HEK293 (cell line): ENCODE results near the gene CDH2.
A peak's percentile ranks its signal among the peaks of the same experiment; 100 is the strongest.

Source experiments
- ELK4 ChIP-seq: IDR thresholded peaks from 2 replicates; pipeline ENCODE4 v1.6.1; 2011; ENCODE audit warnings: mild to moderate bottlenecking, low read depth, low read length, borderline replicate concordance
- GLI4 ChIP-seq: fragments of 450-650 bp; formaldehyde crosslinking; IDR thresholded peaks from 2 replicates; pipeline ENCODE4 v1.5.1; 2016; ENCODE audit warnings: missing biosample characterization, missing genetic modification characterization
- KLF10 ChIP-seq: fragments of 450-650 bp; IDR thresholded peaks from 2 replicates; pipeline ENCODE4 v1.5.1; 2018; ENCODE audit warnings: missing biosample characterization, mild to moderate bottlenecking, missing genetic modification characterization
- PRDM6 ChIP-seq: fragments of 450-650 bp; formaldehyde crosslinking; IDR thresholded peaks from 2 replicates; pipeline ENCODE4 v1.5.1; 2017; ENCODE audit warnings: missing biosample characterization, missing genetic modification characterization
- REPIN1 ChIP-seq: fragments of 450-650 bp; formaldehyde crosslinking; IDR thresholded peaks from 2 replicates; pipeline ENCODE4 v1.5.1; 2017; ENCODE audit warnings: missing biosample characterization, missing genetic modification characterization, low read depth
- SP2 ChIP-seq: fragments of 450-650 bp; formaldehyde crosslinking; IDR thresholded peaks from 2 replicates; pipeline ENCODE4 v1.5.1; 2016; ENCODE audit warnings: missing biosample characterization, missing genetic modification characterization
- YY1 ChIP-seq: fragments of 450-650 bp; formaldehyde crosslinking; IDR thresholded peaks from 2 replicates; pipeline ENCODE4 v1.5.1; 2018; ENCODE audit warnings: missing biosample characterization, missing genetic modification characterization
- ZBTB11 ChIP-seq: fragments of 450-650 bp; formaldehyde crosslinking; conservative IDR thresholded peaks from 2 replicates; pipeline ENCODE4 v1.5.1; 2016; ENCODE audit warnings: low read depth, missing biosample characterization, missing genetic modification characterization
- ZFP69B ChIP-seq: fragments of 450-650 bp; formaldehyde crosslinking; IDR thresholded peaks from 2 replicates; pipeline ENCODE4 v1.5.1; 2016; ENCODE audit warnings: missing biosample characterization, missing genetic modification characterization
- ZNF24 ChIP-seq: fragments of 450-650 bp; formaldehyde crosslinking; IDR thresholded peaks from 2 replicates; pipeline ENCODE4 v1.5.1; 2016; ENCODE audit warnings: missing biosample characterization, missing genetic modification characterization
- ZNF335 ChIP-seq: fragments of 450-650 bp; formaldehyde crosslinking; conservative IDR thresholded peaks from 2 replicates; pipeline ENCODE4 v1.5.1; 2016; ENCODE audit warnings: missing biosample characterization, missing genetic modification characterization
- ZNF37A ChIP-seq: fragments of 450-650 bp; IDR thresholded peaks from 2 replicates; pipeline ENCODE4 v1.5.1; 2018; ENCODE audit warnings: missing biosample characterization, missing genetic modification characterization
- ZNF513 ChIP-seq: fragments of 450-650 bp; IDR thresholded peaks from 2 replicates; pipeline ENCODE4 v1.5.1; 2018; ENCODE audit warnings: missing biosample characterization, missing genetic modification characterization
- ZNF518A ChIP-seq: fragments of 450-650 bp; formaldehyde crosslinking; conservative IDR thresholded peaks from 2 replicates; pipeline ENCODE4 v1.5.1; 2016; ENCODE audit warnings: low read depth, missing biosample characterization, missing genetic modification characterization
- ZNF596 ChIP-seq: fragments of 450-650 bp; IDR thresholded peaks from 2 replicates; pipeline ENCODE4 v1.5.0; 2018; ENCODE audit warnings: missing biosample characterization, mild to moderate bottlenecking, missing genetic modification characterization, moderate library complexity
- ZNF645 ChIP-seq: fragments of 450-650 bp; formaldehyde crosslinking; IDR thresholded peaks from 2 replicates; pipeline ENCODE4; 2016; ENCODE audit warnings: missing biosample characterization, missing genetic modification characterization
- ZNF692 ChIP-seq: fragments of 450-650 bp; formaldehyde crosslinking; IDR thresholded peaks from 2 replicates; pipeline ENCODE4 v1.5.1; 2016; ENCODE audit warnings: missing biosample characterization, missing genetic modification characterization
- TF ChIP-seq, protein P1 (sequence below): fragments of 450-650 bp; formaldehyde crosslinking; IDR thresholded peaks from 2 replicates; pipeline ENCODE4 v1.5.1; 2016; ENCODE audit warnings: missing biosample characterization, missing genetic modification characterization
- TF ChIP-seq, protein P2 (sequence below): fragments of 450-650 bp; formaldehyde crosslinking; optimal IDR thresholded peaks from 2 replicates; pipeline ENCODE3; 2016; ENCODE audit warnings: missing biosample characterization, mild to moderate bottlenecking, missing genetic modification characterization

Gene CDH2

GRCh38 chr18:28177828-28178635 lies 1.1 kb upstream of the CDH2 start (continued):
- TF ChIP-seq ELK4 (no peak), ZNF645 (tag by site-specific recombination) (no peak), ZNF24 (tag by site-specific recombination) (no peak), YY1 (tag by site-specific recombination) (no peak), SP2 (tag by site-specific recombination) (peak; percentile 59), ZNF335 (tag by site-specific recombination) (peak; percentile 84), ZFP69B (no peak), ZNF513 (tag by site-specific recombination) (no peak), KLF10 (tag by site-specific recombination) (0 out of 2 replicates have a peak, but pooled peaks have one; percentile 11), ZNF518A (tag by site-specific recombination) (no peak), REPIN1 (no peak), ZBTB11 (tag by site-specific recombination) (0 out of 2 replicates have a peak, but pooled peaks have one; percentile 13), ZNF596 (no peak), ZNF692 (tag by site-specific recombination) (peak; percentile 27; the same call in 1 of the 2 replicates), ZNF37A (tag by site-specific recombination) (no peak), PRDM6 (tag by site-specific recombination) (no peak), GLI4 (tag by site-specific recombination) (no peak)
- TF ChIP-seq, protein P1, sequence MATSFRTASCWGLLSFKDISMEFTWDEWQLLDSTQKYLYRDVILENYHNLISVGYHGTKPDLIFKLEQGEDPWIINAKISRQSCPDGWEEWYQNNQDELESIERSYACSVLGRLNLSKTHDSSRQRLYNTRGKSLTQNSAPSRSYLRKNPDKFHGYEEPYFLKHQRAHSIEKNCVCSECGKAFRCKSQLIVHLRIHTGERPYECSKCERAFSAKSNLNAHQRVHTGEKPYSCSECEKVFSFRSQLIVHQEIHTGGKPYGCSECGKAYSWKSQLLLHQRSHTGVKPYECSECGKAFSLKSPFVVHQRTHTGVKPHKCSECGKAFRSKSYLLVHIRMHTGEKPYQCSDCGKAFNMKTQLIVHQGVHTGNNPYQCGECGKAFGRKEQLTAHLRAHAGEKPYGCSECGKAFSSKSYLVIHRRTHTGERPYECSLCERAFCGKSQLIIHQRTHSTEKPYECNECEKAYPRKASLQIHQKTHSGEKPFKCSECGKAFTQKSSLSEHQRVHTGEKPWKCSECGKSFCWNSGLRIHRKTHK (tag by site-specific recombination): no peak
- TF ChIP-seq, protein P2, sequence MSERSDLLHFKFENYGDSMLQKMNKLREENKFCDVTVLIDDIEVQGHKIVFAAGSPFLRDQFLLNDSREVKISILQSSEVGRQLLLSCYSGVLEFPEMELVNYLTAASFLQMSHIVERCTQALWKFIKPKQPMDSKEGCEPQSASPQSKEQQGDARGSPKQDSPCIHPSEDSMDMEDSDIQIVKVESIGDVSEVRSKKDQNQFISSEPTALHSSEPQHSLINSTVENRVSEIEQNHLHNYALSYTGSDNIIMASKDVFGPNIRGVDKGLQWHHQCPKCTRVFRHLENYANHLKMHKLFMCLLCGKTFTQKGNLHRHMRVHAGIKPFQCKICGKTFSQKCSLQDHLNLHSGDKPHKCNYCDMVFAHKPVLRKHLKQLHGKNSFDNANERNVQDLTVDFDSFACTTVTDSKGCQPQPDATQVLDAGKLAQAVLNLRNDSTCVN (tag by site-specific recombination): no peak
